ENCODE data around the gene CKLF.

DNA sequence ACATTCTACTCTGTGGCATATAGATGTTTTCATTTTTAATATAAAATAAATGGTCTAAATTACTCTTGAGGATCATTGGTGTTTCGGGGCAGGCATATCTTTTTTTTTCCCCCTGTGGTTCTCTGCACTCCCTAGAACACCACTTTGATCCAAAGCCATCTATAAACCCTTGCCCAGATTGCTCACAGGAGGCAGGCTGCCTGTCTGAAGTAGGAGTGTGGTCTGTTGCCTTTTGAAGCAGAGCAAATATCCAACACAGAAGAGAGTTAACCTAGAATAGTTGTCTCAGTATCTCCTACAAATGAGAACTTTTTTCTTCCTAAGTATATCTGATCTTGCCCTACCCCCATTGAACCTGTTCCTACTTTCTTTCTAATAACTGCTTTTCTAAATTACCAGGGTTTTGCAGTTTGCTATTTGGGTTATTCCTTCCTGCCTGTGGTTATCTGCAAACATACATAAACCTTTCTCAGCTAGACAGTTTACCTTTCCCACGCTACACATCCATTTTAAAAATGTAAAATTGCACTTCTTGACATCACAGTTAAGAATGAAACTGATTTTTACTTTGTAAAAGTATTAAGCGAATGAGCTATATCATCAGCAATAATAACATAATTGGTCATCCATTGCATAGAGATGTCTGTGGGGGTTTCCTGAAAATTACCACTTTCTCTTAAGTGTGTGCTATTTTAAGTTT lies 9.2 kb downstream of the CKLF start:
- no peak for TF ChIP-seq CTCF (IDR thresholded peaks at IDR 0.05)
- TF ChIP-seq POLR2A (IDR thresholded peaks at IDR 0.05), result no peak

All from adrenal gland (tissue), 5 donors.